ENCODE results near the gene UQCC3. TPM values are rescaled to one million over a fixed set of nuclear protein-coding genes. Genes with fewer than 3 reads are reported as not detected.

UQCC3 gene
- total and polyA plus RNA-seq, 9 of the 15 experiments (the other 6 are each of a cell fraction or from before 2014, with no cell fraction given), result 3.3 to 44.3 (median 8.0) TPM

GRCh38 chr11:62665599-62666258 is 5.7 kb upstream of the UQCC3 start (continued):
- no peak for TF ChIP-seq ZNF140 (CRISPR knock-in tag; IDR thresholded peaks at IDR 0.05)
- no peak for TF ChIP-seq CREB1 (IDR thresholded peaks at IDR 0.05)
- TF ChIP-seq CREB1 (CRISPR knock-in tag; IDR thresholded peaks at IDR 0.05), result no peak
- TF ChIP-seq RAD21 (CRISPR knock-in tag; conservative IDR thresholded peaks at IDR 0.05 in 1 of 2, IDR thresholded peaks at IDR 0.05 in 1 of 2), result 0 out of 4 replicates have a peak, but pooled peaks of 1 of the 2 experiments have one; percentile 2
- TF ChIP-seq STAT5A (IDR thresholded peaks at IDR 0.05; ENCODE audit: borderline replicate concordance, low read length), result no peak
- no peak for TF ChIP-seq PML (IDR thresholded peaks at IDR 0.05; ENCODE audit: low read length)
- no peak for TF ChIP-seq NR4A1 (CRISPR knock-in tag; IDR thresholded peaks at IDR 0.05)
- no peak for TF ChIP-seq NR4A1 (tag; IDR thresholded peaks at IDR 0.05)
- TF ChIP-seq CREB3L1 (IDR thresholded peaks at IDR 0.05; ENCODE audit: borderline replicate concordance, low read depth), result no peak
- TF ChIP-seq BRD4 (IDR thresholded peaks at IDR 0.05), result no peak
- TF ChIP-seq FOXJ2 (tag; IDR thresholded peaks at IDR 0.05), result no peak
- TF ChIP-seq PCBP2 (IDR thresholded peaks at IDR 0.05; ENCODE audit: low read depth, low read length, poor library complexity, severe bottlenecking), result no peak
- TF ChIP-seq ZNF696 (CRISPR knock-in tag; conservative IDR thresholded peaks at IDR 0.05), result no peak
- no peak for TF ChIP-seq ZNF449 (CRISPR knock-in tag; IDR thresholded peaks at IDR 0.05)
- no peak for TF ChIP-seq ZNF354B (CRISPR knock-in tag; IDR thresholded peaks at IDR 0.05)
- no peak for TF ChIP-seq NFIC (IDR thresholded peaks at IDR 0.05)
- TF ChIP-seq ZNF239 (CRISPR knock-in tag; IDR thresholded peaks at IDR 0.05), result no peak
- TF ChIP-seq ZNF695 (CRISPR knock-in tag; IDR thresholded peaks at IDR 0.05), result no peak
- no peak for TF ChIP-seq ZNF76 (CRISPR knock-in tag; IDR thresholded peaks at IDR 0.05; ENCODE audit: borderline replicate concordance)
- no peak for TF ChIP-seq SIN3B (IDR thresholded peaks at IDR 0.05; ENCODE audit: low read depth)
- no peak for TF ChIP-seq FOXP4 (CRISPR knock-in tag; IDR thresholded peaks at IDR 0.05; ENCODE audit: borderline replicate concordance)
- TF ChIP-seq PTBP1 (IDR thresholded peaks at IDR 0.05; ENCODE audit: low read depth, low read length), result no peak; the same call in 1 of the 2 replicates
- peak in 1 of 2 experiments; percentile 46 for TF ChIP-seq E2F6 (IDR thresholded peaks at IDR 0.05; ENCODE audit: borderline replicate concordance in 1 of 2, extremely low read depth in 1 of 2, insufficient read depth in 1 of 2, insufficient read length in 1 of 2, low read depth in 1 of 2, low read length in 1 of 2, poor library complexity in 1 of 2, severe bottlenecking in 1 of 2)
- no peak for TF ChIP-seq GTF2F1 (IDR thresholded peaks at IDR 0.05; ENCODE audit: low read depth, low read length)
